ENCODE data around the gene PRKD1. TPM values are rescaled to one million over a fixed set of nuclear protein-coding genes. Genes with fewer than 3 reads are reported as not detected.

PRKD1 gene
- total RNA-seq, 3 donors from 2014 or later (not counting 1 experiment from before 2014, with no cell fraction given) = not detected

DNA sequence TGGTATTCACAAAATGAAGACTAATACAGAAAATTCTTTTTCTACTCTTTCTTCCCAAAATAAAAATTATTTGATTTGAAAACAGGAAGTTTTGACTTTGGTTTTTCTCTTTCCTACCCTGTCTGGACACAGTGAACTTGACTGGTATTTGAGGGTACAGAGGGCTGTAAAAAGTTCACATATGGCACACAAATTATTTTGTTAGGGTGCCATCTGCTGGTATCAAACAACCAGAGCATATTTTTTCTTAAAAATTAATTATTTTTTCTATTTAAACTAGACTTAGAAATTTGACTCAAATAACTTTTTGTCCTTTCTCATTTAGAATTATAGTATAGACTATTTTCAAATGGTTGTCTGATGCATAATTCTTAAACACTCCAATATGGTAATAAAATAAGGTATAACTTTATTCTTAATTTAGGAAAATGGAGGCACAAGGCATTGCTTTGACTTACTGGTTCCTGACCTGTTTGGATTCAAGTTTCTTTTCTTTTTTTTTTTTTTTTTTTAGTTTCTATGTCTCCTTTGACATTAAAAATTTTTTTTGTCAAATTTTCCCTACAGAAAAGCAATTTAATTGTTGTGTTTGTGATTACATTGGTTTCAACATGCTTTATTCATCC, 390.6 kb downstream of the PRKD1 start:
- intact Hi-C loops (cut with micrococcal nuclease) = no loop called here
- Histone ChIP-seq H3K27me3 (ENCODE audit: control insufficient read depth, insufficient read depth, low read length) (no peaks in the 10 kb centered on the region), H3K4me1 (ENCODE audit: control insufficient read depth, insufficient read depth, low read length) (no peaks in the 10 kb centered on the region), H3K4me3 (ENCODE audit: low read length) (no peak overlapping the region), H3K36me3 (ENCODE audit: control insufficient read depth, insufficient read depth, low read length) (no peaks in the 10 kb centered on the region), H3K9me3 (ENCODE audit: control insufficient read depth, insufficient read depth, low read length) (no peaks in the 10 kb centered on the region), H3K27ac (ENCODE audit: low read length) (no peak overlapping the region)
- H3K27me3 Mint-ChIP-seq (ENCODE audit: low read depth in 2 of 2) = no peaks in the 10 kb centered on the region
- H3K9me3 Mint-ChIP-seq = peaks cover 6 to 9% of the 10 kb centered on the region in 2 donors
- H3K27ac Mint-ChIP-seq = no peak overlapping the region
- DNase-seq (no peak), ATAC-seq (no peak)
- TF ChIP-seq, protein P1, sequence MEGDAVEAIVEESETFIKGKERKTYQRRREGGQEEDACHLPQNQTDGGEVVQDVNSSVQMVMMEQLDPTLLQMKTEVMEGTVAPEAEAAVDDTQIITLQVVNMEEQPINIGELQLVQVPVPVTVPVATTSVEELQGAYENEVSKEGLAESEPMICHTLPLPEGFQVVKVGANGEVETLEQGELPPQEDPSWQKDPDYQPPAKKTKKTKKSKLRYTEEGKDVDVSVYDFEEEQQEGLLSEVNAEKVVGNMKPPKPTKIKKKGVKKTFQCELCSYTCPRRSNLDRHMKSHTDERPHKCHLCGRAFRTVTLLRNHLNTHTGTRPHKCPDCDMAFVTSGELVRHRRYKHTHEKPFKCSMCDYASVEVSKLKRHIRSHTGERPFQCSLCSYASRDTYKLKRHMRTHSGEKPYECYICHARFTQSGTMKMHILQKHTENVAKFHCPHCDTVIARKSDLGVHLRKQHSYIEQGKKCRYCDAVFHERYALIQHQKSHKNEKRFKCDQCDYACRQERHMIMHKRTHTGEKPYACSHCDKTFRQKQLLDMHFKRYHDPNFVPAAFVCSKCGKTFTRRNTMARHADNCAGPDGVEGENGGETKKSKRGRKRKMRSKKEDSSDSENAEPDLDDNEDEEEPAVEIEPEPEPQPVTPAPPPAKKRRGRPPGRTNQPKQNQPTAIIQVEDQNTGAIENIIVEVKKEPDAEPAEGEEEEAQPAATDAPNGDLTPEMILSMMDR (IDR thresholded peaks at IDR 0.05) = no peak
- no peaks in the 10 kb centered on the region for H3K36me3 Mint-ChIP-seq
- H3K4me1 Mint-ChIP-seq = no peaks in the 10 kb centered on the region
- no peak overlapping the region for H3K4me3 Mint-ChIP-seq

DNA sequence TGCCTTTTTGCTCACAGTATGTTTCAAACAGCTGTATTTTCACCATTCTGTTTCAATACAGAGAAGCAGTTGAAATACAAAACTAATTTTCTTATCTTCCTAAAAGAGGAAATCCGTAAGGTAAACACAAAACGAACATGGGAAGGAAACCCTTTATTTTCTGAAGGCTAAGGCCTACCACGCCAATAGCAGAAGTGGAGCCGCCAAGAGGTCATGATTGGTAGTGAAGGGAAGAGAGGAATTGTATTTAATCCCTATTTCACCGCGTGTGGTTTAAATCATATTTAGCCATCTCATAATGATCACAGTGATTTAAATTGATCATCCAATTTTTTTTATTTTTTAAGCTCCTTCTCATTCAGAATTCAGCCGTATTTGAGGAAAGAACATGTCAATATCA, 398.2 kb downstream of the PRKD1 start:
- Mint-ChIP-seq H3K27ac (no peak overlapping the region), H3K27me3 (ENCODE audit: low read depth in 2 of 2) (no peaks in the 10 kb centered on the region), H3K4me1 (no peaks in the 10 kb centered on the region), H3K9me3 (peaks cover 3 to 7% of the 10 kb centered on the region in 2 donors), H3K4me3 (no peak overlapping the region), H3K36me3 (no peaks in the 10 kb centered on the region)
- Histone ChIP-seq H3K36me3 (ENCODE audit: control insufficient read depth, insufficient read depth, low read length) (no peaks in the 10 kb centered on the region), H3K4me1 (ENCODE audit: control insufficient read depth, insufficient read depth, low read length) (no peaks in the 10 kb centered on the region), H3K27ac (ENCODE audit: low read length) (no peak overlapping the region), H3K9me3 (ENCODE audit: control insufficient read depth, insufficient read depth, low read length) (no peaks in the 10 kb centered on the region), H3K4me3 (ENCODE audit: low read length) (no peak overlapping the region), H3K27me3 (ENCODE audit: control insufficient read depth, insufficient read depth, low read length) (no peaks in the 10 kb centered on the region)
- DNase-seq = no peak
- TF ChIP-seq, protein P1 (IDR thresholded peaks at IDR 0.05) = no peak
- 31% methylated on average over 4 of the region's 7 CpGs for WGBS (ENCODE audit: insufficient coverage)
- no peak for ATAC-seq
- intact Hi-C loops (cut with micrococcal nuclease) = no loop called here

DNA sequence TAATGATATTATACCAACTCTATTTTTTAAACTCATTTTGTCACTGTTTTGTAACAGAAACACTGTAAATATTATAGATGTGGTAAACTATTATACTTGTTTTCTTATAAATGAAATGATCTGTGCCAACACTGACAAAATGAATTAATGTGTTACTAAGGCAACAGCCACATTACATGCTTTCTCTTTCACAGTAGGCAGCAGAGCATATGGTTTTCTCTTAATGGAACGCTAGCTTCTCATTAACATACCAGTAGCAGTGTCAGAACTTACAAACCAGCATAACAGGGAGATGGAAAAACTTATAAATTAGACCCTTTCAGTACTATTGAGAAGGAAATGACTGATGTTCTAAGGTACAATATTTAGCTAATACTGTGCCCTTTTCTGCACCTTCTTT, 398.8 kb downstream of the PRKD1 start:
- 20% methylated on average over 1 of the region's 1 CpG for WGBS (ENCODE audit: insufficient coverage)
- no peaks in the 10 kb centered on the region for H3K4me1 Mint-ChIP-seq
- no peaks in the 10 kb centered on the region for H3K36me3 ChIP-seq (ENCODE audit: control insufficient read depth, insufficient read depth, low read length)
- H3K27me3 ChIP-seq (ENCODE audit: control insufficient read depth, insufficient read depth, low read length) = no peaks in the 10 kb centered on the region
- no peaks in the 10 kb centered on the region for H3K27me3 Mint-ChIP-seq (ENCODE audit: low read depth in 2 of 2)
- H3K9me3 Mint-ChIP-seq = peaks cover 2 to 7% of the 10 kb centered on the region in 2 donors
- TF ChIP-seq, protein P1 (IDR thresholded peaks at IDR 0.05) = no peak
- no peaks in the 10 kb centered on the region for H3K36me3 Mint-ChIP-seq
- no peaks in the 10 kb centered on the region for H3K4me1 ChIP-seq (ENCODE audit: control insufficient read depth, insufficient read depth, low read length)
- intact Hi-C loops (cut with micrococcal nuclease) = no loop called here
- no peak for DNase-seq
- H3K4me3 ChIP-seq (ENCODE audit: low read length) = no peak overlapping the region
- no peak overlapping the region for H3K4me3 Mint-ChIP-seq
- no peaks in the 10 kb centered on the region for H3K9me3 ChIP-seq (ENCODE audit: control insufficient read depth, insufficient read depth, low read length)
- H3K27ac Mint-ChIP-seq = no peak overlapping the region
- ATAC-seq = no peak
- H3K27ac ChIP-seq (ENCODE audit: low read length) = no peak overlapping the region

DNA sequence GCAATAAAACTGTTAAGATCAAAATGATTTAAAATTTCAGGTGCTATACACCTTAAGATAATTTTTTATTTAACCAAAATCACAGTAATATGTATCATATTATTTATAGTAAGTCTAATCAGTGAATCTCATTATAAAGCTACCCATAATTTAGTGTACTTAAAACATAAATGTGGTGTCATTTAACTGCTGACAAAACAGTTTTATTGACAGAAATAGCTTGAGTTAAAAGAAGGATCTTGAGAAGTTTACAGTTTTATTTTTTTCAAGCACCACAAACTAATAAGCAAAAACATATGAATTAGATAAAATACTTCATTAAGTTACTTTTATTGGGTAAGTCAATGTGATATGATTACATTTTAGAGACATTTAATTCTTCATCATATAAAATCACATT, 400.4 kb downstream of the PRKD1 start:
- no peaks in the 10 kb centered on the region for H3K4me1 ChIP-seq (ENCODE audit: control insufficient read depth, insufficient read depth, low read length)
- Mint-ChIP-seq H3K36me3 (no peaks in the 10 kb centered on the region), H3K4me3 (no peak overlapping the region), H3K4me1 (no peaks in the 10 kb centered on the region), H3K27me3 (ENCODE audit: low read depth in 2 of 2) (no peaks in the 10 kb centered on the region), H3K27ac (no peak overlapping the region), H3K9me3 (peaks cover 2 to 7% of the 10 kb centered on the region in 2 donors)
- H3K4me3 ChIP-seq (ENCODE audit: low read length) = no peak overlapping the region
- intact Hi-C loops (cut with micrococcal nuclease) = no loop called here
- no peak for DNase-seq
- ATAC-seq = no peak
- TF ChIP-seq, protein P1 (IDR thresholded peaks at IDR 0.05) = no peak
- H3K36me3 ChIP-seq (ENCODE audit: control insufficient read depth, insufficient read depth, low read length) = no peaks in the 10 kb centered on the region
- no peaks in the 10 kb centered on the region for H3K27me3 ChIP-seq (ENCODE audit: control insufficient read depth, insufficient read depth, low read length)
- no peaks in the 10 kb centered on the region for H3K9me3 ChIP-seq (ENCODE audit: control insufficient read depth, insufficient read depth, low read length)
- H3K27ac ChIP-seq (ENCODE audit: low read length) = no peak overlapping the region
